ENCODE results near the gene PAPLN.

DNA sequence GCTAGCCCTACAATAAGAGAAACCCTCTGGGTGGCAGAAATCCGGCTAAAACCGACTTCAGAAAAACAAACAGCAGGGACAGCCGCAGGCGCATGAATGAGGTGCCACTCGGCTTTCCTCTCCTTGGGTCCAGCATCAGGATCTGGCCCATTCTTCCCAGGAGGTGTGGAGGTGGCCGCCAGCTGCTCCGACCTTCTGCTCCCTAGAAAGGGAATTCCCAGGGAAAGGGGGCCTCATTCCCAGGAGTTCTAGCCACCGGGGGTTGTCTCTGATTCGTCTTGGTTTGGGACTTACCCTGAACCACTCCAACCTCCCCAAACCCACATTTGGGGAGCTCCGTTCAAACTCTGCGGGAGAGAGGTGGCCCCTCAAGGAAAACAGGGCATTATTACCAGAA is 13.0 kb downstream of the PAPLN start:
- TF ChIP-seq CTCF (IDR thresholded peaks at IDR 0.05; ENCODE audit: low read depth, low read length), result no peak
- TF ChIP-seq EZH2phosphoT487 (IDR thresholded peaks at IDR 0.05; ENCODE audit: low read depth), result no peak
